ENCODE measurements around the gene ABCG8. TPM values are rescaled to one million over a fixed set of nuclear protein-coding genes. Genes with fewer than 3 reads are reported as not detected.
A peak's percentile ranks its signal among the peaks of the same experiment; 100 is the strongest.

Gene ABCG8
- total RNA-seq, 1 donor from 2014 or later = not detected

DNA sequence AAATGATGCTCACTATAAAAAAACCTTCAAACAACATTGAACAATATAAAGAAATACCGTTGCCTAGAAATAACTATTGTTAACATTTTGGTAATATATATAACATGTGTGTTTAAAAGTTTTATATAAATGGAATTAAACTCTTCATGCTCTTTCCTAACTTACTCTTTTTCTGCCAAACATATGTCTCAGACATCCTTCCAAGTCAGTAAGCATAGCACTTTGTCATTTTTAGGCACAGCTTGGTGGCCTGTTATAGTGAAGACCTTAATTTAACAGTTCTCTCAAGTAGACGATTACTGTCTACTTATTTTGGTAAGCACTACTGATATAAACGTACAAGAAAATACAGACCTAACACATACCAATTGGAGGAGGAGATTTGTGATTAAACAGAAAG lies 24.1 kb upstream of the ABCG8 start:
- intact Hi-C loops (cut with micrococcal nuclease) = no loop called here
- no peaks in the 10 kb centered on the region for H3K27me3 Mint-ChIP-seq
- ChIA-PET POLR2A (no interaction called here), CTCF (no interaction called here)
- H3K36me3 Mint-ChIP-seq (ENCODE audit: low read depth) = no peaks in the 10 kb centered on the region
- peaks cover 5% of the 10 kb centered on the region for H3K4me1 Mint-ChIP-seq
- no peaks in the 10 kb centered on the region for H3K9me3 Mint-ChIP-seq
- no peak overlapping the region for H3K4me3 Mint-ChIP-seq
- DNase-seq = no peak
- no peak overlapping the region for H3K27ac Mint-ChIP-seq
- no peak for ATAC-seq (ENCODE audit: low read depth)
- no peak for TF ChIP-seq CTCF (IDR thresholded peaks at IDR 0.05)

GRCh38 chr2:43818761-43819160 lies 20.0 kb upstream of the ABCG8 start:
- peak; percentile 52 for ATAC-seq (ENCODE audit: low read depth)

GRCh38 chr2:43819491-43820163 lies 19.1 kb upstream of the ABCG8 start:
- H3K27ac Mint-ChIP-seq = no peak overlapping the region
- CTCF ChIA-PET = no interaction called here
- TF ChIP-seq CTCF (IDR thresholded peaks at IDR 0.05) = no peak
- DNase-seq (no peak), ATAC-seq (ENCODE audit: low read depth) (no peak)
- H3K27me3 Mint-ChIP-seq = peaks cover 19% of the 10 kb centered on the region
- H3K36me3 Mint-ChIP-seq (ENCODE audit: low read depth) = no peaks in the 10 kb centered on the region
- POLR2A ChIA-PET = no interaction called here
- intact Hi-C loops (cut with micrococcal nuclease) = no loop called here
- H3K4me3 Mint-ChIP-seq = no peak overlapping the region
- peaks cover 5% of the 10 kb centered on the region for H3K4me1 Mint-ChIP-seq
- no peaks in the 10 kb centered on the region for H3K9me3 Mint-ChIP-seq

More at GRCh38 chr2:43818761-43819160, 20.0 kb upstream of the ABCG8 start:
- TF ChIP-seq CTCF (IDR thresholded peaks at IDR 0.05) = no peak
- peaks cover 14% of the 10 kb centered on the region for H3K27me3 Mint-ChIP-seq
- DNase-seq = no peak
- intact Hi-C loops (cut with micrococcal nuclease) = no loop called here
- H3K27ac Mint-ChIP-seq = no peak overlapping the region
- no peak overlapping the region for H3K4me3 Mint-ChIP-seq
- H3K9me3 Mint-ChIP-seq = no peaks in the 10 kb centered on the region
- H3K4me1 Mint-ChIP-seq = peaks cover 5% of the 10 kb centered on the region
- ChIA-PET POLR2A (no interaction called here), CTCF (no interaction called here)
- no peaks in the 10 kb centered on the region for H3K36me3 Mint-ChIP-seq (ENCODE audit: low read depth)

DNA sequence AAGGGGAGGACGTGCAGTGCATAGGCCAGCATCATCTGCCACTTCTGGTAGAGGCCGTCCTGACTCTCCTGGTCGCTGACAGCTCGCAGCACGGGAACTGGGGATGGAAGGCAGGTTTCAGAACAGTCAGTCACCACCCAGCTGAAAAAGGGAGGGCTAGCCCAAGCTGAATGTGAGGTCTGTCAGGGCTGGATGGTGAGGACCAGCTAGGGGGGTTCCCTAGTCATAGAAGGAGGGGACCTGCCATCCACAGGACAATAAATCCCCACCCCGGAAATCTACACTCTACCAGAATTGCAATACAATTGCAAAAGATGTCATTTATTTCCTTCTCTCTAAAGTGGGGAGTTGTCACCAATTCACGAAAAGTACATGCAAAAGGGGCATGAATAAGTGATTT lies 15.9 kb upstream of the ABCG8 start:
- intact Hi-C loops (cut with micrococcal nuclease) = no loop called here
- CTCF ChIA-PET = no interaction called here
- H3K27me3 Mint-ChIP-seq = peaks cover 25% of the 10 kb centered on the region
- no peak overlapping the region for H3K4me3 Mint-ChIP-seq
- TF ChIP-seq CTCF (IDR thresholded peaks at IDR 0.05) = no peak
- H3K36me3 Mint-ChIP-seq (ENCODE audit: low read depth) = no peaks in the 10 kb centered on the region
- DNase-seq = no peak
- no peaks in the 10 kb centered on the region for H3K9me3 Mint-ChIP-seq
- POLR2A ChIA-PET = no interaction called here
- H3K4me1 Mint-ChIP-seq = peaks cover 5% of the 10 kb centered on the region
- no peak overlapping the region for H3K27ac Mint-ChIP-seq
- ATAC-seq (ENCODE audit: low read depth) = no peak

- H3K9me3 Mint-ChIP-seq = no peaks in the 10 kb centered on the region
- intact Hi-C loops (cut with micrococcal nuclease) = no loop called here
- no peak for TF ChIP-seq CTCF (IDR thresholded peaks at IDR 0.05)
- no peak overlapping the region for H3K4me3 Mint-ChIP-seq
- no peak for ATAC-seq (ENCODE audit: low read depth)
- H3K36me3 Mint-ChIP-seq (ENCODE audit: low read depth) = no peaks in the 10 kb centered on the region
- peaks cover 1% of the 10 kb centered on the region for H3K4me1 Mint-ChIP-seq
- CTCF ChIA-PET = no interaction called here
- POLR2A ChIA-PET = no interaction called here
- DNase-seq = no peak
- H3K27ac Mint-ChIP-seq = no peak overlapping the region
- H3K27me3 Mint-ChIP-seq = peaks cover 26% of the 10 kb centered on the region
These were observed 15.0 kb upstream of the ABCG8 start for GRCh38 chr2:43823751-43824150.

All from activated B cell treated with CpG ODN at 0.5 μM for 24 hours (primary cell).